NB4 (cell line): ENCODE data around the gene SYNPO.

Experiments used
- MYC ChIP-seq: IDR thresholded peaks from 2 replicates; pipeline ENCODE4 v1.6.1; 2011; ENCODE audit warnings: low read depth, low read length
- POLR2A ChIP-seq: IDR thresholded peaks from 2 replicates; pipeline ENCODE4 v1.6.1; 2011; ENCODE audit warnings: mild to moderate bottlenecking; ENCODE audit not compliant: insufficient read length; ENCODE audit errors: extremely low read depth
- TF ChIP-seq, protein P1 (sequence below): IDR thresholded peaks from 2 replicates; pipeline ENCODE4 v1.6.1; 2011; ENCODE audit warnings: low read depth, low read length
- TF ChIP-seq, protein P2 (sequence below): IDR thresholded peaks from one replicate; pipeline ENCODE4 v1.5.1; 2012; ENCODE audit warnings: low read depth, low read length

DNA sequence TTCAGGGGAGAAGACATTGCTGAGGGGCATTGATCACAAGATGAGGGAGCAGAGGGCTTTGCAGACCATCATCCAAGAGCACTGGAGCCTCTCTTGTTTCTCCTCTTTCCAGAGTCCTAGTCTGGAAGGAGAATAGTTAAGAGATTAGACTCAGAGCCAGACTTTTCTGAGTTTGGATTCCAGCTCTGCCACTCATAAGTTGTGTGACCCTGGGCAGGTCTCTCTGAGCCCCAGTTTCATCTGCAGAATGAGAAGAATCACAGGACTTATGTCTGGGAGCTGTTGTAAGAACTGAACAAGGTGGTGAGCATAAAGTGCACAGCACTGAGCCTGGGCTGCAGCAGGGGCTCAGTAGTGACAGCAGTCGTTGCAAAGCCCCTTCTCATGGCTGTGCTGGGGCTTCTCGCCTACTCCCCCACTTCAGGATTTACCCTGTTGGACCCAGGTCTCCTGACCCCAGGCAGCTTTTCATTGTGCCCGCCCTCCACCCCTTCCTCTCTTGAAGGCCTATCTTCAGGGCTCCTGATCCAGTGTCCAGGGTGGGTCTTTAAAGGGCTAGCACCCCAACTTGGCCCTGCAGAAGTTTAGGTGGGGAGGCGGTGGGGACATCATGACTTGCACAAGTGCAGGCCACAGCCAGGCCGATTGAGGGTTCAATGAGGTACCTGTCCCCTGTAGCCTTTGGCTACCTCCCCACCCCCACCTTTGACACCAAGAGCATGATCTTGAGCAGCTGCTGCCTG, 1.5 kb downstream of the SYNPO start:
- TF ChIP-seq, protein P1, sequence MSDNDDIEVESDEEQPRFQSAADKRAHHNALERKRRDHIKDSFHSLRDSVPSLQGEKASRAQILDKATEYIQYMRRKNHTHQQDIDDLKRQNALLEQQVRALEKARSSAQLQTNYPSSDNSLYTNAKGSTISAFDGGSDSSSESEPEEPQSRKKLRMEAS, result no peak
- TF ChIP-seq, protein P2, sequence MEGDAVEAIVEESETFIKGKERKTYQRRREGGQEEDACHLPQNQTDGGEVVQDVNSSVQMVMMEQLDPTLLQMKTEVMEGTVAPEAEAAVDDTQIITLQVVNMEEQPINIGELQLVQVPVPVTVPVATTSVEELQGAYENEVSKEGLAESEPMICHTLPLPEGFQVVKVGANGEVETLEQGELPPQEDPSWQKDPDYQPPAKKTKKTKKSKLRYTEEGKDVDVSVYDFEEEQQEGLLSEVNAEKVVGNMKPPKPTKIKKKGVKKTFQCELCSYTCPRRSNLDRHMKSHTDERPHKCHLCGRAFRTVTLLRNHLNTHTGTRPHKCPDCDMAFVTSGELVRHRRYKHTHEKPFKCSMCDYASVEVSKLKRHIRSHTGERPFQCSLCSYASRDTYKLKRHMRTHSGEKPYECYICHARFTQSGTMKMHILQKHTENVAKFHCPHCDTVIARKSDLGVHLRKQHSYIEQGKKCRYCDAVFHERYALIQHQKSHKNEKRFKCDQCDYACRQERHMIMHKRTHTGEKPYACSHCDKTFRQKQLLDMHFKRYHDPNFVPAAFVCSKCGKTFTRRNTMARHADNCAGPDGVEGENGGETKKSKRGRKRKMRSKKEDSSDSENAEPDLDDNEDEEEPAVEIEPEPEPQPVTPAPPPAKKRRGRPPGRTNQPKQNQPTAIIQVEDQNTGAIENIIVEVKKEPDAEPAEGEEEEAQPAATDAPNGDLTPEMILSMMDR, result no peak
- TF ChIP-seq POLR2A (no peak), MYC (no peak)
